Breast epithelium (tissue), 3 donors: ENCODE results near the gene TNFAIP8.

Experiments
- CTCF ChIP-seq, 3 donors: fragments of 450-650 bp; IDR thresholded peaks; one replicate each; pipeline ENCODE4 v1.5.1; 2016 to 2017; ENCODE audit warnings: antibody characterized with exemption in 3 of 3, mild to moderate bottlenecking in 3 of 3, moderate library complexity in 3 of 3
- POLR2A ChIP-seq: fragments of 450-650 bp; IDR thresholded peaks from one replicate; pipeline ENCODE4 v1.6.1; 2016; ENCODE audit warnings: antibody characterized with exemption, mild to moderate bottlenecking, moderate library complexity
- POLR2AphosphoS5 ChIP-seq, 3 donors: sonication (generic); formaldehyde crosslinking; IDR thresholded peaks; one replicate each; pipeline ENCODE4 v1.6.1; 2017; ENCODE audit warnings: antibody characterized with exemption in 3 of 3

DNA sequence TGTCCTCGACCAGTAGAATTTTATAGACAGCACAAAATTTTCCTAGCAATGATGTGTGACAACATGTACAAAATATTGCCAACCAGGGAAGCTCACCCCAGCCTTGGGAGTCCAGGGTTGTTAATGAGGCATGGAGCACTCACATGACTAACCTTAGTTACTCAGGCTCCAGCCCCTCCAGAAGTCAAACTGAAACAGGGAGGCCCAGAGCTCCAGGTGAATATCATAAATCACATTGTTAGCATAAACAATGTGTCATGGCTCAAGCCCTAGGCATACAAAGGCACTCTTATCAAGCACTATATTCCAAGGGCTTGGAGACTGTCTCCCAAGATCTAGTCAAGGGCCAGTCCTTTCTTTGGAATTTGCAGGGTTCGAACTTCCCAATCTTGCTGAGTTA is 44.4 kb downstream of the TNFAIP8 start:
- TF ChIP-seq CTCF (IDR thresholded peaks at IDR 0.05) (no peak), POLR2A (no peak), POLR2AphosphoS5 (IDR thresholded peaks at IDR 0.05) (no peak)
